A549 treated with Mapracorat at 1 μM for 4 hours (cell line): ENCODE results near the gene IGLL1. TPM values are rescaled to one million over a fixed set of nuclear protein-coding genes. Genes with fewer than 3 reads are reported as not detected.

Source experiments
- total RNA-seq: library from RNA; stranded (reverse); fragments of 200-300 nt; extraction: Qiagen RNA extraction; gene quantifications from 5 replicates; pipeline ENCODE4 v1.2.3, GENCODE V29; 2022

IGLL1 gene
- total RNA-seq = not detected in 5 replicates

GRCh38 chr22:23579870-23580575 lies at the start of gene IGLL1:
Gene IGLL1 (minus strand): TSS chr22:23580290. CDS start chr22:23580190, 100 bp downstream.

Other genes starting within 250 kb of the IGLL1 start
- gene DRICH1, start 52.0 kb upstream of the IGLL1 start, total RNA-seq = 0.18 to 0.46 TPM (median 0.22 TPM) in 3 of 5 replicates, not detected in the others
- gene RGL4, start 110.7 kb upstream of the IGLL1 start, total RNA-seq = not detected in 5 replicates
- 0.83 to 1.1 TPM (median 1.00 TPM) in 5 replicates for gene ZNF70, start 170.8 kb upstream of the IGLL1 start, total RNA-seq
- 0.34 to 1.3 TPM (median 0.73 TPM) in 4 of 5 replicates, not detected in the other for gene VPREB3, start 174.1 kb upstream of the IGLL1 start, total RNA-seq
- not detected in 5 replicates for gene C22orf15, start 182.7 kb upstream of the IGLL1 start, total RNA-seq
- gene CHCHD10, start 187.7 kb upstream of the IGLL1 start, total RNA-seq = 82.4 to 195 TPM (median 176 TPM) in 5 replicates
- gene MMP11, start 192.6 kb upstream of the IGLL1 start, total RNA-seq = 0.08 to 0.43 TPM (median 0.27 TPM) in 5 replicates
- 50.1 to 53.5 TPM (median 52.8 TPM) in 5 replicates for gene SMARCB1, start 206.7 kb upstream of the IGLL1 start, total RNA-seq